ENCODE data around the gene ADCY2.

GRCh38 chr5:7474821-7475403 is 79.0 kb downstream of the ADCY2 start:
- TF ChIP-seq POLR2A (IDR thresholded peaks at IDR 0.05; ENCODE audit: low read depth): no peak
- no peak for TF ChIP-seq POLR2AphosphoS5 (IDR thresholded peaks at IDR 0.05)
- TF ChIP-seq EP300 (IDR thresholded peaks at IDR 0.05): no peak
